HepG2 (cell line): ENCODE measurements around the gene BORCS5. TPM values are rescaled to one million over a fixed set of nuclear protein-coding genes. Genes with fewer than 3 reads are reported as not detected.
A peak's percentile ranks its signal among the peaks of the same experiment; 100 is the strongest.

Experiments
- FOXP1 ChIP-seq, 2 experiments: fragments of 450-650 bp in 1 of 2; IDR thresholded peaks; 2 replicates each; pipeline ENCODE4 v1.6.1; 2017 to 2018; ENCODE audit warnings: antibody characterized with exemption in 1 of 2
- HIC2 ChIP-seq: sonication (generic); formaldehyde crosslinking; IDR thresholded peaks from 2 replicates; pipeline ENCODE4 v1.9.0; 2022; ENCODE audit warnings: low read depth, missing genetic modification reagents
- HOXA5 ChIP-seq: sonication (generic); formaldehyde crosslinking; IDR thresholded peaks from 2 replicates; pipeline ENCODE4 v1.4.0; 2020; ENCODE audit warnings: missing genetic modification reagents
- HOXA9 ChIP-seq: sonication (generic); formaldehyde crosslinking; IDR thresholded peaks from 2 replicates; pipeline ENCODE4 v1.8.1; 2022; ENCODE audit warnings: missing genetic modification reagents, mild to moderate bottlenecking, moderate library complexity, borderline replicate concordance
- IKZF1 ChIP-seq: fragments of 450-650 bp; IDR thresholded peaks from 2 replicates; pipeline ENCODE4 v1.7.1; 2016
- MIER2 ChIP-seq: IDR thresholded peaks from 2 replicates; pipeline ENCODE4 v1.6.1; 2016; ENCODE audit warnings: missing biosample characterization, missing genetic modification reagents
- MXD4 ChIP-seq: IDR thresholded peaks from 2 replicates; pipeline ENCODE4 v1.6.1; 2016; ENCODE audit warnings: mild to moderate bottlenecking, missing biosample characterization, missing genetic modification reagents
- NPAS2 ChIP-seq: sonication (generic); formaldehyde crosslinking; IDR thresholded peaks from 2 replicates; pipeline ENCODE4 v1.8.0; 2022; ENCODE audit warnings: mild to moderate bottlenecking, missing genetic modification reagents, borderline replicate concordance
- RBFOX2 ChIP-seq: fragments of 200-400 bp; formaldehyde crosslinking; IDR thresholded peaks from 2 replicates; pipeline ENCODE4 v1.6.1; 2017; ENCODE audit warnings: low read depth, mild to moderate bottlenecking, low read length
- RFX5 ChIP-seq: IDR thresholded peaks from 2 replicates; pipeline ENCODE4 v1.6.1; 2011; ENCODE audit warnings: low read depth, low read length, improper control_type of control experiment
- SAP130 ChIP-seq: IDR thresholded peaks from 2 replicates; pipeline ENCODE4 v1.6.1; 2016; ENCODE audit warnings: low read depth
- ZBTB20 ChIP-seq: sonication (generic); formaldehyde crosslinking; IDR thresholded peaks from 2 replicates; pipeline ENCODE4 v1.8.1; 2023; ENCODE audit warnings: missing genetic modification reagents, low read depth, mild to moderate bottlenecking, borderline replicate concordance
- ZNF224 ChIP-seq: sonication (generic); formaldehyde crosslinking; IDR thresholded peaks from 2 replicates; pipeline ENCODE4 v1.5.0; 2020; ENCODE audit warnings: mild to moderate bottlenecking, missing genetic modification reagents
- ZNF589 ChIP-seq: sonication (generic); formaldehyde crosslinking; conservative IDR thresholded peaks from 2 replicates; pipeline ENCODE4 v1.8.0; 2022; ENCODE audit warnings: mild to moderate bottlenecking, moderate library complexity, missing genetic modification reagents
- ZNF644 ChIP-seq: IDR thresholded peaks from 2 replicates; pipeline ENCODE4 v1.6.1; 2016; ENCODE audit warnings: low read depth
- polyA plus RNA-seq, 8 experiments: library from polyadenylated mRNA; depleted of rRNA in 3 of 8; stranded (reverse) in 7 of 8; unstranded in 1 of 8; fragments of >200 nt; fragmentation: Illumina TruSeq in 4 of 8; extraction: Trizol in 4 of 8; gene quantifications; 2 replicates each; pipeline versions ENCODE4 v1.2.1 to v1.2.3, GENCODE V29; 2011 to 2016; ENCODE audit warnings: low read depth in 4 of 8, missing spikeins in 1 of 8, mixed read lengths in 1 of 8; ENCODE audit not compliant: insufficient read depth in 1 of 8
- total RNA-seq, 5 experiments: library from RNA; depleted of rRNA; stranded (reverse); fragments of >200 nt; fragmentation: Illumina TruSeq; extraction: Trizol; gene quantifications; 2 replicates each; pipeline ENCODE4 v1.2.3, GENCODE V29; 2016; ENCODE audit warnings: low read depth in 1 of 5
- TF ChIP-seq, protein P1 (sequence below): sonication (generic); formaldehyde crosslinking; IDR thresholded peaks from 2 replicates; pipeline ENCODE4 v1.4.0; 2020; ENCODE audit warnings: missing genetic modification reagents
- TF ChIP-seq, protein P2 (sequence below): sonication (generic); formaldehyde crosslinking; IDR thresholded peaks from 2 replicates; pipeline ENCODE4 v1.8.1; 2023; ENCODE audit warnings: mild to moderate bottlenecking, missing genetic modification reagents
- TF ChIP-seq, protein P3 (sequence below): IDR thresholded peaks from 2 replicates; pipeline ENCODE4 v1.6.1; 2016; ENCODE audit warnings: missing biosample characterization, missing genetic modification reagents, low read depth
- TF ChIP-seq, protein P4 (sequence below): sonication (generic); formaldehyde crosslinking; IDR thresholded peaks from 2 replicates; pipeline ENCODE4 v1.5.1; 2020; ENCODE audit warnings: missing genetic modification reagents, mild to moderate bottlenecking, borderline replicate concordance

BORCS5 gene
- total and polyA plus RNA-seq, 2 of the 13 experiments (the other 11 are each of a cell fraction or from before 2014, with no cell fraction given): 3.9 to 4.7 TPM

DNA sequence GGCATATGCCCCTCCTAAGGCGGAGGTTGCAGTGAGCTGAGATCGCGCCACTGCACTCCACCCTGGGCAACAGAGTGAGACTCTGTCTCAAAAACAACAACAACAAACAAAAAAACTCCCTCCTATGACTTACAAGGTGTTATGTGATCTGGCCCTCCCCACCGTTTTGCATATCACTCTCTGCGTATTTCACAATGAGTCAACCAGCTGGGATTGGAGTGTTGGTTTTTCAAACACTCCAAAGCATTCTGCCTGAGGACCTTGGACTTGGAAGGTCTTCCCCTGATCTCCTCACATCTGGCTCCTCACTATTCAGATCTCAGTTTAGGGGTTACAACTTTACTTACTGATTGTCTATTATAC lies 20.8 kb upstream of the BORCS5 start (continued):
- TF ChIP-seq, protein P1, sequence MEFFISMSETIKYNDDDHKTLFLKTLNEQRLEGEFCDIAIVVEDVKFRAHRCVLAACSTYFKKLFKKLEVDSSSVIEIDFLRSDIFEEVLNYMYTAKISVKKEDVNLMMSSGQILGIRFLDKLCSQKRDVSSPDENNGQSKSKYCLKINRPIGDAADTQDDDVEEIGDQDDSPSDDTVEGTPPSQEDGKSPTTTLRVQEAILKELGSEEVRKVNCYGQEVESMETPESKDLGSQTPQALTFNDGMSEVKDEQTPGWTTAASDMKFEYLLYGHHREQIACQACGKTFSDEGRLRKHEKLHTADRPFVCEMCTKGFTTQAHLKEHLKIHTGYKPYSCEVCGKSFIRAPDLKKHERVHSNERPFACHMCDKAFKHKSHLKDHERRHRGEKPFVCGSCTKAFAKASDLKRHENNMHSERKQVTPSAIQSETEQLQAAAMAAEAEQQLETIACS (CRISPR knock-in tag): no peak
- TF ChIP-seq RFX5: no peak
- TF ChIP-seq HIC2 (CRISPR knock-in tag): no peak
- no peak for TF ChIP-seq ZNF224 (CRISPR knock-in tag)
- TF ChIP-seq ZBTB20 (CRISPR knock-in tag): no peak
- TF ChIP-seq ZNF589: no peak
- TF ChIP-seq IKZF1: no peak
- TF ChIP-seq, protein P2, sequence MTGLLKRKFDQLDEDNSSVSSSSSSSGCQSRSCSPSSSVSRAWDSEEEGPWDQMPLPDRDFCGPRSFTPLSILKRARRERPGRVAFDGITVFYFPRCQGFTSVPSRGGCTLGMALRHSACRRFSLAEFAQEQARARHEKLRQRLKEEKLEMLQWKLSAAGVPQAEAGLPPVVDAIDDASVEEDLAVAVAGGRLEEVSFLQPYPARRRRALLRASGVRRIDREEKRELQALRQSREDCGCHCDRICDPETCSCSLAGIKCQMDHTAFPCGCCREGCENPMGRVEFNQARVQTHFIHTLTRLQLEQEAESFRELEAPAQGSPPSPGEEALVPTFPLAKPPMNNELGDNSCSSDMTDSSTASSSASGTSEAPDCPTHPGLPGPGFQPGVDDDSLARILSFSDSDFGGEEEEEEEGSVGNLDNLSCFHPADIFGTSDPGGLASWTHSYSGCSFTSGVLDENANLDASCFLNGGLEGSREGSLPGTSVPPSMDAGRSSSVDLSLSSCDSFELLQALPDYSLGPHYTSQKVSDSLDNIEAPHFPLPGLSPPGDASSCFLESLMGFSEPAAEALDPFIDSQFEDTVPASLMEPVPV (CRISPR knock-in tag): no peak
- TF ChIP-seq, protein P3, sequence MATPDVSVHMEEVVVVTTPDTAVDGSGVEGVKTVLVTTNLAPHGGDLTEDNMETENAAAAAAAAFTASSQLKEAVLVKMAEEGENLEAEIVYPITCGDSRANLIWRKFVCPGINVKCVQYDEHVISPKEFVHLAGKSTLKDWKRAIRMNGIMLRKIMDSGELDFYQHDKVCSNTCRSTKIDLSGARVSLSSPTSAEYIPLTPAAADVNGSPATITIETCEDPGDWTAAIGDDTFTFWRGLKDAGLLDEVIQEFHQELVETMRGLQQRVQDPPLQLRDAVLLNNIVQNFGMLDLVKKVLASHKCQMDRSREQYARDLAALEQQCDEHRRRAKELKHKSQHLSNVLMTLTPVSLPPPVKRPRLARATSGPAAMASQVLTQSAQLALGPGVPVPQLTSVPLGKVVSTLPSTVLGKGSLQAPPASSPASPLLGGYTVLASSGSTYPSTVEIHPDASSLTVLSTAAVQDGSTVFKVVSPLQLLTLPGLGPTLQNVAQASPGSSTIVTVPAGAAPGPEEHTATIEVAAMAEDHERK (CRISPR knock-in tag): no peak
- no peak for TF ChIP-seq RBFOX2
- no peak for TF ChIP-seq MXD4 (CRISPR knock-in tag)
- no peak for TF ChIP-seq HOXA5 (CRISPR knock-in tag)
- TF ChIP-seq HOXA9 (CRISPR knock-in tag): no peak
- no peak for TF ChIP-seq NPAS2
- TF ChIP-seq MIER2 (CRISPR knock-in tag): no peak
- no peak for TF ChIP-seq FOXP1 (IDR thresholded peaks at IDR 0.05)
- peak; percentile 81 for TF ChIP-seq FOXP1 (CRISPR knock-in tag; IDR thresholded peaks at IDR 0.05)
- peak; percentile 49; the same call in 1 of the 2 replicates for TF ChIP-seq ZNF644 (CRISPR knock-in tag)
- peak; percentile 37 for TF ChIP-seq SAP130
- TF ChIP-seq, protein P4, sequence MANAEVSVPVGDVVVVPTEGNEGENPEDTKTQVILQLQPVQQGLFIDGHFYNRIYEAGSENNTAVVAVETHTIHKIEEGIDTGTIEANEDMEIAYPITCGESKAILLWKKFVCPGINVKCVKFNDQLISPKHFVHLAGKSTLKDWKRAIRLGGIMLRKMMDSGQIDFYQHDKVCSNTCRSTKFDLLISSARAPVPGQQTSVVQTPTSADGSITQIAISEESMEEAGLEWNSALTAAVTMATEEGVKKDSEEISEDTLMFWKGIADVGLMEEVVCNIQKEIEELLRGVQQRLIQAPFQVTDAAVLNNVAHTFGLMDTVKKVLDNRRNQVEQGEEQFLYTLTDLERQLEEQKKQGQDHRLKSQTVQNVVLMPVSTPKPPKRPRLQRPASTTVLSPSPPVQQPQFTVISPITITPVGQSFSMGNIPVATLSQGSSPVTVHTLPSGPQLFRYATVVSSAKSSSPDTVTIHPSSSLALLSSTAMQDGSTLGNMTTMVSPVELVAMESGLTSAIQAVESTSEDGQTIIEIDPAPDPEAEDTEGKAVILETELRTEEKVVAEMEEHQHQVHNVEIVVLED: no peak
